ENCODE data around the gene DISC1. TPM values are rescaled to one million over a fixed set of nuclear protein-coding genes. Genes with fewer than 3 reads are reported as not detected.

Gene DISC1
- total RNA-seq, 2 donors from 2014 or later: 2.3 to 7.0 TPM

GRCh38 chr1:231660198-231660597, 33.6 kb downstream of the DISC1 start:
- DNase-seq (no peak), ATAC-seq (no peak)
- no peaks in the 10 kb centered on the region for H3K4me1 ChIP-seq
- WGBS, 2 donors: 92 to 100% methylated on average over 3 of the region's 3 CpGs
- TF ChIP-seq POLR2A (IDR thresholded peaks at IDR 0.05) (no peak), CTCF (IDR thresholded peaks at IDR 0.05) (no peak)
- intact Hi-C loops (cut with DNase I): no loop called here
- no peak overlapping the region for H3K4me3 ChIP-seq
- H3K36me3 ChIP-seq (replicated peaks in 1 of 2; ENCODE audit: insufficient read depth in 1 of 2, low read depth in 2 of 2): no peaks in the 10 kb centered on the region
- H3K27ac ChIP-seq: no peak overlapping the region
- H3K27me3 ChIP-seq: no peaks in the 10 kb centered on the region
- H3K9me3 ChIP-seq: peaks cover 0 to 6% (median 0%) of the 10 kb centered on the region in 3 donors

GRCh38 chr1:231663211-231663792, 36.7 kb downstream of the DISC1 start:
- ATAC-seq: no peak
- Histone ChIP-seq H3K27ac (no peak overlapping the region), H3K4me3 (no peak overlapping the region), H3K36me3 (replicated peaks in 1 of 2; ENCODE audit: insufficient read depth in 1 of 2, low read depth in 2 of 2) (no peaks in the 10 kb centered on the region), H3K9me3 (no peaks in the 10 kb centered on the region), H3K27me3 (no peaks in the 10 kb centered on the region), H3K4me1 (no peaks in the 10 kb centered on the region)
- TF ChIP-seq POLR2A (IDR thresholded peaks at IDR 0.05) (no peak), CTCF (IDR thresholded peaks at IDR 0.05) (no peak)
- peak in 1 of 4 donors; percentile 28 for DNase-seq
- intact Hi-C loops (cut with DNase I): no loop called here
- WGBS, 2 donors: 74 to 77% methylated on average over 2 of the region's 2 CpGs

- TF ChIP-seq POLR2A (IDR thresholded peaks at IDR 0.05): no peak
- no peak overlapping the region for H3K4me3 ChIP-seq
- peaks cover 0 to 4% (median 0%) of the 10 kb centered on the region in 3 donors for H3K9me3 ChIP-seq
- intact Hi-C loops (cut with DNase I): no loop called here
- DNase-seq (no peak), ATAC-seq (no peak)
- H3K36me3 ChIP-seq (replicated peaks in 1 of 2; ENCODE audit: insufficient read depth in 1 of 2, low read depth in 2 of 2): no peaks in the 10 kb centered on the region
- H3K27me3 ChIP-seq: no peaks in the 10 kb centered on the region
- no peak overlapping the region for H3K27ac ChIP-seq
- H3K4me1 ChIP-seq: no peaks in the 10 kb centered on the region
- WGBS, 2 donors: 69 to 78% methylated on average over 5 of the region's 5 CpGs
Observed at GRCh38 chr1:231665101-231665500, 38.5 kb downstream of the DISC1 start.

- no peak for ATAC-seq
- WGBS, 2 donors: 83 to 91% methylated on average over 3 of the region's 3 CpGs
Observed at GRCh38 chr1:231665726-231666125, 39.1 kb downstream of the DISC1 start.

More at GRCh38 chr1:231665726-231666125, 39.1 kb downstream of the DISC1 start:
- no peak overlapping the region for H3K27ac ChIP-seq
- no peaks in the 10 kb centered on the region for H3K36me3 ChIP-seq (replicated peaks in 1 of 2; ENCODE audit: insufficient read depth in 1 of 2, low read depth in 2 of 2)
- H3K27me3 ChIP-seq: no peaks in the 10 kb centered on the region
- TF ChIP-seq POLR2A (IDR thresholded peaks at IDR 0.05) (no peak), CTCF (IDR thresholded peaks at IDR 0.05) (no peak)
- H3K4me3 ChIP-seq: no peak overlapping the region
- no peaks in the 10 kb centered on the region for H3K4me1 ChIP-seq
- peaks cover 0 to 4% (median 0%) of the 10 kb centered on the region in 3 donors for H3K9me3 ChIP-seq
- intact Hi-C loops (cut with DNase I): no loop called here
- DNase-seq: no peak
